Right kidney (tissue), 1 donor: ENCODE measurements around the gene HSD3B2.

Source experiments
- DNase-seq: peaks from one replicate; pipeline ENCODE4 v3.0.0-alpha.2; 2016

The HSD3B2 gene

GRCh38 chr1:119397986-119398385 is 17.0 kb upstream of the HSD3B2 start:
- no peak for DNase-seq

- DNase-seq: no peak
These were observed 10.2 kb upstream of the HSD3B2 start for GRCh38 chr1:119404736-119405135.

GRCh38 chr1:119409731-119410130 is 5.2 kb upstream of the HSD3B2 start:
- no peak for DNase-seq

GRCh38 chr1:119410961-119411360 is 4.0 kb upstream of the HSD3B2 start:
- DNase-seq: no peak

GRCh38 chr1:119416006-119416640 is 1.2 kb downstream of the HSD3B2 start:
- no peak for DNase-seq

- no peak for DNase-seq
These were observed 4.2 kb downstream of the HSD3B2 start for GRCh38 chr1:119419109-119419508.

- no peak for DNase-seq
These were observed 5.7 kb downstream of the HSD3B2 start for GRCh38 chr1:119420638-119421037.

- DNase-seq: no peak
These were observed 7.7 kb downstream of the HSD3B2 start for GRCh38 chr1:119422631-119423030.

GRCh38 chr1:119428991-119429390 is 14.0 kb downstream of the HSD3B2 start:
- no peak for DNase-seq

- DNase-seq: no peak
These were observed 14.7 kb downstream of the HSD3B2 start for GRCh38 chr1:119429687-119430086.

GRCh38 chr1:119430486-119430885 is 15.5 kb downstream of the HSD3B2 start:
- DNase-seq: no peak

GRCh38 chr1:119431836-119432235 is 16.9 kb downstream of the HSD3B2 start:
- no peak for DNase-seq

- no peak for DNase-seq
These were observed 20.1 kb downstream of the HSD3B2 start for GRCh38 chr1:119435052-119435451.

GRCh38 chr1:119438761-119439160 is 23.8 kb downstream of the HSD3B2 start:
- DNase-seq: no peak

GRCh38 chr1:119440721-119441307 is 25.9 kb downstream of the HSD3B2 start:
- DNase-seq: no peak

GRCh38 chr1:119442756-119443155 is 27.8 kb downstream of the HSD3B2 start:
- no peak for DNase-seq

GRCh38 chr1:119446321-119446720 is 31.4 kb downstream of the HSD3B2 start:
- DNase-seq: no peak

- DNase-seq: no peak
These were observed 32.6 kb downstream of the HSD3B2 start for GRCh38 chr1:119447344-119448126.

- no peak for DNase-seq
These were observed 33.2 kb downstream of the HSD3B2 start for GRCh38 chr1:119448127-119448511.

GRCh38 chr1:119449971-119450370 is 35.0 kb downstream of the HSD3B2 start:
- no peak for DNase-seq

GRCh38 chr1:119451158-119451557 is 36.2 kb downstream of the HSD3B2 start:
- no peak for DNase-seq

GRCh38 chr1:119452091-119452490 is 37.1 kb downstream of the HSD3B2 start:
- no peak for DNase-seq

- DNase-seq: no peak
These were observed 38.1 kb downstream of the HSD3B2 start for GRCh38 chr1:119453021-119453420.

- no peak for DNase-seq
These were observed 48.0 kb downstream of the HSD3B2 start for GRCh38 chr1:119462964-119463363.
